Right atrium auricular region (tissue), 2 donors: ENCODE measurements around the gene NSRP1. TPM values are rescaled to one million over a fixed set of nuclear protein-coding genes. Genes with fewer than 3 reads are reported as not detected.
"Not testable (repeated sequence)": the region's sequence is repeated elsewhere in the genome, so short reads cannot be mapped to it uniquely, and the experiment has no call there.

ENCODE experiments used
- DNase-seq: peaks from one replicate; pipeline ENCODE4 v3.0.0-alpha.2; 2019; ENCODE audit warnings: low spot score
- H3K27ac ChIP-seq, 2 donors: fragments of 200-600 bp; sonication (generic); 1 replicate in 1 of 2; 2 replicates in 1 of 2; pipeline ENCODE4 v1.5.1; 2016 to 2019
- H3K27me3 ChIP-seq, 2 donors: fragments of 200-600 bp; sonication (generic); one replicate each; pipeline versions ENCODE4 v1.5.1 to v1.6.0; 2017 to 2019
- H3K36me3 ChIP-seq: fragments of 200-600 bp; sonication (generic); one replicate; pipeline ENCODE4 v1.5.1; 2016
- H3K4me1 ChIP-seq, 2 donors: fragments of 200-600 bp; sonication (generic); one replicate each; pipeline versions ENCODE4 v1.5.1 to v1.6.0; 2017 to 2019
- H3K4me3 ChIP-seq, 2 donors: fragments of 200-600 bp; sonication (generic); 1 replicate in 1 of 2; 2 replicates in 1 of 2; pipeline ENCODE4 v1.5.1; 2017 to 2019; ENCODE audit warnings: mild to moderate bottlenecking in 1 of 2, moderate library complexity in 1 of 2
- H3K9me3 ChIP-seq, 2 donors: fragments of 200-600 bp; sonication (generic); one replicate each; pipeline ENCODE4 v1.5.1; 2019
- CTCF ChIP-seq, 2 donors: fragments of 200-600 bp; sonication (generic); IDR thresholded peaks; one replicate each; pipeline ENCODE4 v1.5.1; 2019; ENCODE audit warnings: antibody characterized with exemption in 2 of 2
- total RNA-seq, 2 donors: library from RNA; depleted of rRNA; stranded (reverse); fragments of >200 nt; gene quantifications; one replicate each; pipeline ENCODE4 v1.1.0, GENCODE V29; 2016

Gene NSRP1
- total RNA-seq, 2 donors from 2014 or later, result 14.7 to 16.6 TPM

- no peaks in the 10 kb centered on the region for H3K27me3 ChIP-seq
- no peak for TF ChIP-seq CTCF (IDR thresholded peaks at IDR 0.05)
- H3K36me3 ChIP-seq, result no peaks in the 10 kb centered on the region
- no peak overlapping the region for H3K27ac ChIP-seq
- no peaks in the 10 kb centered on the region for H3K4me1 ChIP-seq
- H3K9me3 ChIP-seq, result no peaks in the 10 kb centered on the region
- no peak for DNase-seq
- H3K4me3 ChIP-seq, result no peak overlapping the region
Observed at GRCh38 chr17:30084788-30085187, 31.8 kb upstream of the NSRP1 start.

- H3K4me3 ChIP-seq, result no peak overlapping the region
- no peaks in the 10 kb centered on the region for H3K36me3 ChIP-seq
- no peaks in the 10 kb centered on the region for H3K4me1 ChIP-seq
- no peaks in the 10 kb centered on the region for H3K9me3 ChIP-seq
- TF ChIP-seq CTCF (IDR thresholded peaks at IDR 0.05), result no peak
- no peaks in the 10 kb centered on the region for H3K27me3 ChIP-seq
- no peak for DNase-seq
- H3K27ac ChIP-seq, result no peak overlapping the region
Observed at GRCh38 chr17:30086896-30087295, 29.7 kb upstream of the NSRP1 start.

GRCh38 chr17:30087431-30087830 lies 29.2 kb upstream of the NSRP1 start:
- DNase-seq, H3K27me3 ChIP-seq, H3K27ac ChIP-seq, H3K9me3 ChIP-seq, H3K36me3 ChIP-seq, H3K4me3 ChIP-seq, H3K4me1 ChIP-seq: not testable (repeated sequence)

GRCh38 chr17:30091121-30091670 lies 25.4 kb upstream of the NSRP1 start:
- H3K4me1 ChIP-seq, result peaks cover 0 to 9% of the 10 kb centered on the region in 2 donors
- H3K9me3 ChIP-seq, result no peaks in the 10 kb centered on the region
- no peaks in the 10 kb centered on the region for H3K27me3 ChIP-seq
- no peaks in the 10 kb centered on the region for H3K36me3 ChIP-seq
- no peak overlapping the region for H3K4me3 ChIP-seq
- no peak overlapping the region for H3K27ac ChIP-seq
- DNase-seq, result no peak
- no peak for TF ChIP-seq CTCF (IDR thresholded peaks at IDR 0.05)

- Histone ChIP-seq H3K4me1 (peaks cover 0 to 9% of the 10 kb centered on the region in 2 donors), H3K27me3 (no peaks in the 10 kb centered on the region), H3K9me3 (no peaks in the 10 kb centered on the region), H3K27ac (no peak overlapping the region), H3K4me3 (no peak overlapping the region), H3K36me3 (no peaks in the 10 kb centered on the region)
- TF ChIP-seq CTCF (IDR thresholded peaks at IDR 0.05), result no peak
- DNase-seq, result no peak
Observed at GRCh38 chr17:30091771-30092170, 24.8 kb upstream of the NSRP1 start.

- Histone ChIP-seq H3K27ac (no peak overlapping the region), H3K27me3 (no peaks in the 10 kb centered on the region), H3K36me3 (no peaks in the 10 kb centered on the region), H3K4me1 (peaks cover 0 to 9% of the 10 kb centered on the region in 2 donors), H3K4me3 (no peak overlapping the region), H3K9me3 (no peaks in the 10 kb centered on the region)
- TF ChIP-seq CTCF (IDR thresholded peaks at IDR 0.05), result no peak
- DNase-seq, result no peak
Observed at GRCh38 chr17:30092886-30093285, 23.7 kb upstream of the NSRP1 start.
